OCI-LY3 (cell line): ENCODE data around the gene SLCO2A1.

Experiments used
- H2AFZ ChIP-seq: fragments of 200-600, 300-600 bp; shearing (Covaris generic); 2 replicates; pipeline ENCODE4 v1.6.0; 2014; ENCODE audit warnings: antibody characterized with exemption, low read depth, low read length
- H3K27ac ChIP-seq: fragments of 200-600, 300-600 bp; sonication (generic); 2 replicates; pipeline ENCODE4 v1.5.1; 2014; ENCODE audit warnings: mild to moderate bottlenecking, low read length, moderate library complexity, mixed read lengths
- H3K27me3 ChIP-seq: fragments of 200-600, 300-600 bp; sonication (generic); 2 replicates; pipeline ENCODE4 v1.6.1; 2014; ENCODE audit warnings: low read depth, low read length, mixed read lengths
- H3K36me3 ChIP-seq: fragments of 200-600, 300-600 bp; sonication (generic); replicated peaks from 2 replicates; pipeline ENCODE3; 2014; ENCODE audit warnings: low read depth, low read length, mixed read lengths
- H3K4me1 ChIP-seq: fragments of 300-600, 200-600 bp; sonication (generic); 2 replicates; pipeline ENCODE4 v1.6.1; 2014; ENCODE audit warnings: low read length, mixed read lengths
- H3K4me2 ChIP-seq: fragments of 200-600, 300-600 bp; sonication (generic); 2 replicates; pipeline ENCODE4 v1.6.1; 2014; ENCODE audit warnings: low read length, mixed read lengths
- H3K4me3 ChIP-seq: fragments of 300-600, 200-600 bp; sonication (generic); 2 replicates; pipeline ENCODE4 v1.5.1; 2014; ENCODE audit warnings: antibody characterized with exemption, mild to moderate bottlenecking, low read length, moderate library complexity
- H3K79me2 ChIP-seq: fragments of 300-600, 200-600 bp; shearing (Covaris generic); 2 replicates; pipeline ENCODE4 v1.6.1; 2014; ENCODE audit warnings: mild to moderate bottlenecking, low read length, mixed read lengths
- H3K9ac ChIP-seq: fragments of 300-600, 200-600 bp; shearing (Covaris generic); 2 replicates; pipeline ENCODE4 v1.6.0; 2014; ENCODE audit warnings: mild to moderate bottlenecking, low read length, moderate library complexity
- H3K9me3 ChIP-seq: fragments of 200-600, 300-600 bp; shearing (Covaris generic); 2 replicates; pipeline ENCODE4 v1.6.1; 2014; ENCODE audit warnings: low read length, mixed read lengths; ENCODE audit not compliant: insufficient read depth
- H4K20me1 ChIP-seq: fragments of 200-600, 300-600 bp; sonication (generic); 2 replicates; pipeline ENCODE4 v1.6.1; 2016; ENCODE audit warnings: low read length, mixed read lengths; ENCODE audit not compliant: insufficient read depth
- CTCF ChIP-seq: fragments of 200-600, 300-600 bp; sonication (generic); IDR thresholded peaks from 2 replicates; pipeline ENCODE4 v1.5.1; 2014; ENCODE audit warnings: antibody characterized with exemption, low read length, low read depth
- EZH2phosphoT487 ChIP-seq: fragments of 200-600 bp; shearing (Covaris generic); IDR thresholded peaks from 2 replicates; pipeline ENCODE4 v1.6.1; 2018; ENCODE audit warnings: antibody characterized with exemption, mixed run types, low read depth

The SLCO2A1 gene

GRCh38 chr3:133962849-133963248, 66.9 kb downstream of the SLCO2A1 start:
- no peaks in the 10 kb centered on the region for H3K27me3 ChIP-seq
- H3K79me2 ChIP-seq: no peaks in the 10 kb centered on the region
- no peak overlapping the region for H3K9ac ChIP-seq
- H3K4me3 ChIP-seq: no peak overlapping the region
- H3K27ac ChIP-seq: no peak overlapping the region
- no peak overlapping the region for H3K4me2 ChIP-seq
- no peaks in the 10 kb centered on the region for H3K9me3 ChIP-seq
- no peaks in the 10 kb centered on the region for H3K4me1 ChIP-seq
- H2AFZ ChIP-seq: no peak overlapping the region
- no peaks in the 10 kb centered on the region for H3K36me3 ChIP-seq
- no peaks in the 10 kb centered on the region for H4K20me1 ChIP-seq
- TF ChIP-seq CTCF: no peak
- TF ChIP-seq EZH2phosphoT487: no peak

- Histone ChIP-seq H3K9ac (no peak overlapping the region), H2AFZ (no peak overlapping the region), H3K27ac (no peak overlapping the region), H3K9me3 (no peaks in the 10 kb centered on the region), H3K36me3 (no peaks in the 10 kb centered on the region), H3K79me2 (no peaks in the 10 kb centered on the region), H3K4me2 (no peak overlapping the region), H3K4me3 (no peak overlapping the region), H4K20me1 (no peaks in the 10 kb centered on the region), H3K4me1 (no peaks in the 10 kb centered on the region), H3K27me3 (no peaks in the 10 kb centered on the region; the same call in 1 of the 2 replicates)
- TF ChIP-seq CTCF (no peak), EZH2phosphoT487 (no peak)
These were observed 71.5 kb downstream of the SLCO2A1 start for GRCh38 chr3:133958071-133958805.

- Histone ChIP-seq H4K20me1 (no peaks in the 10 kb centered on the region), H3K9ac (no peak overlapping the region), H2AFZ (no peak overlapping the region), H3K36me3 (no peaks in the 10 kb centered on the region), H3K9me3 (no peaks in the 10 kb centered on the region), H3K79me2 (no peaks in the 10 kb centered on the region), H3K4me1 (no peaks in the 10 kb centered on the region), H3K27ac (no peak overlapping the region), H3K27me3 (peaks cover 3% of the 10 kb centered on the region; the same call in 1 of the 2 replicates), H3K4me2 (no peak overlapping the region), H3K4me3 (no peak overlapping the region)
- TF ChIP-seq CTCF: no peak
- TF ChIP-seq EZH2phosphoT487: no peak
These were observed 72.7 kb downstream of the SLCO2A1 start for GRCh38 chr3:133956982-133957381.

- Histone ChIP-seq H3K79me2 (no peaks in the 10 kb centered on the region), H3K4me2 (no peak overlapping the region), H3K4me1 (no peaks in the 10 kb centered on the region), H4K20me1 (no peaks in the 10 kb centered on the region), H3K36me3 (no peaks in the 10 kb centered on the region), H2AFZ (no peak overlapping the region), H3K9me3 (no peaks in the 10 kb centered on the region), H3K4me3 (no peak overlapping the region), H3K27ac (no peak overlapping the region), H3K27me3 (peaks cover 3% of the 10 kb centered on the region; the same call in 1 of the 2 replicates), H3K9ac (no peak overlapping the region)
- TF ChIP-seq CTCF (no peak), EZH2phosphoT487 (no peak)
These were observed 73.4 kb downstream of the SLCO2A1 start for GRCh38 chr3:133956353-133956752.
